Activated CD4-positive, alpha-beta T cell treated with anti-CD3 and anti-CD28 coated beads, Interleukin-2, amount 10 ng/mL, durations not matched to agents 7 days and 5 days (primary cell): Measurements from ENCODE around the gene BOC. TPM values are rescaled to one million over a fixed set of nuclear protein-coding genes. Genes with fewer than 3 reads are reported as not detected.

ENCODE experiments used
- CTCF ChIA-PET: fragments of 350-600 bp; sonication (Branson Sonifier 250); formaldehyde crosslinking; loops from one replicate; lab custom pipeline; 2021; ENCODE audit warnings: antibody characterized with exemption; lab: Charles Lee
- POLR2A ChIA-PET: fragments of 350-600 bp; sonication (Branson Sonifier 250); formaldehyde crosslinking; loops from one replicate; lab custom pipeline; 2021; ENCODE audit warnings: antibody characterized with exemption; lab: Charles Lee
- DNase-seq: peaks from one replicate; pipeline ENCODE4 v3.0.0-alpha.2; 2020
- H3K27ac Mint-ChIP-seq: one replicate; pipeline ENCODE4 v1.8.0; 2021; ENCODE audit warnings: mild to moderate bottlenecking, moderate library complexity, mixed read lengths
- H3K27me3 Mint-ChIP-seq: one replicate; pipeline ENCODE4 v1.8.0; 2021; ENCODE audit warnings: mixed read lengths
- H3K36me3 Mint-ChIP-seq: one replicate; pipeline ENCODE4 v1.8.0; 2021; ENCODE audit warnings: low read depth, mixed read lengths
- H3K4me1 Mint-ChIP-seq: one replicate; pipeline ENCODE4 v1.8.0; 2021; ENCODE audit warnings: mixed read lengths
- H3K4me3 Mint-ChIP-seq: one replicate; pipeline ENCODE4 v1.8.0; 2021; ENCODE audit warnings: mild to moderate bottlenecking, moderate library complexity, mixed read lengths
- H3K9me3 Mint-ChIP-seq: one replicate; pipeline ENCODE4 v1.8.0; 2021; ENCODE audit warnings: mixed read lengths
- total RNA-seq, 2 experiments: library from RNA; stranded (reverse); gene quantifications; one replicate each; pipeline ENCODE4 v1.2.3, GENCODE V29; 2021

The BOC gene
- total RNA-seq, 2 experiments from 2014 or later = not detected

- POLR2A ChIA-PET = no interaction called here
- CTCF ChIA-PET = interaction anchor here (1.0 to 1.5 kb wide), 2 partner anchors 18 to 22 kb away, joined by 3 read pairs; no protein-coding TSS in a partner anchor
- Mint-ChIP-seq H3K4me3 (no peak overlapping the region), H3K4me1 (no peaks in the 10 kb centered on the region), H3K27me3 (peaks cover 7% of the 10 kb centered on the region), H3K9me3 (no peaks in the 10 kb centered on the region), H3K27ac (no peak overlapping the region), H3K36me3 (no peaks in the 10 kb centered on the region)
- DNase-seq = no peak
Measured at GRCh38 chr3:113249111-113249510, 37.8 kb downstream of the BOC start.

DNA sequence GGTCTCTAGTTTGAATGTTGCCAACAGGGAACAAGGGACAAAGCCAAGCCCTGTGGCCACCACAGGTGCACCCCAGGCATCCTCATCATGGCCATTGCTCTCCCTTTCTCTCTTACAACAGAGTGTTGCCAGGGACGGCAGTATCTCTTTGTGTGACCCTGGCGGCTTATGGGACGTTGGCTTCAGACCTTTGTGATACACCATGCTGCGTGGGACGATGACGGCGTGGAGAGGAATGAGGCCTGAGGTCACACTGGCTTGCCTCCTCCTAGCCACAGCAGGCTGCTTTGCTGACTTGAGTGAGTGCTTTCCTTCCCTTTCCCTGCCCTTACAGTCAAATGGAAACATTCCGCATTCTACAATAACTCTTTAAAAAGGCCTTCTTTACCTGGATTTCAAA, 38.2 kb downstream of the BOC start:
- POLR2A ChIA-PET = no interaction called here
- Mint-ChIP-seq H3K9me3 (no peaks in the 10 kb centered on the region), H3K4me3 (no peak overlapping the region), H3K4me1 (no peaks in the 10 kb centered on the region), H3K36me3 (no peaks in the 10 kb centered on the region), H3K27me3 (peaks cover 7% of the 10 kb centered on the region), H3K27ac (no peak overlapping the region)
- no peak for DNase-seq
- CTCF ChIA-PET = interaction anchor here (1.0 to 1.5 kb wide), 2 partner anchors 19 to 22 kb away, joined by 3 read pairs; no protein-coding TSS in a partner anchor

DNA sequence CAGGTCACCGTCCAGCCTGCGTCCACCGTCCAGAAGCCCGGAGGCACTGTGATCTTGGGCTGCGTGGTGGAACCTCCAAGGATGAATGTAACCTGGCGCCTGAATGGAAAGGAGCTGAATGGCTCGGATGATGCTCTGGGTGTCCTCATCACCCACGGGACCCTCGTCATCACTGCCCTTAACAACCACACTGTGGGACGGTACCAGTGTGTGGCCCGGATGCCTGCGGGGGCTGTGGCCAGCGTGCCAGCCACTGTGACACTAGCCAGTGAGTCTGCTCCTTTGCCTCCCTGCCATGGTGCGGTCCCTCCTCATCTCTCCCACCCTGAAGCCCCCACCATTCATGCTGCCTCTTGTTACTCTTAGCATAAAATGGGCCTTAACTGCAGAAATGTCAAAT, 39.2 kb downstream of the BOC start:
- DNase-seq = no peak
- ChIA-PET POLR2A (no interaction called here), CTCF (no interaction called here)
- Mint-ChIP-seq H3K36me3 (no peaks in the 10 kb centered on the region), H3K4me1 (no peaks in the 10 kb centered on the region), H3K27me3 (peaks cover 2% of the 10 kb centered on the region), H3K9me3 (no peaks in the 10 kb centered on the region), H3K27ac (no peak overlapping the region), H3K4me3 (no peak overlapping the region)

DNA sequence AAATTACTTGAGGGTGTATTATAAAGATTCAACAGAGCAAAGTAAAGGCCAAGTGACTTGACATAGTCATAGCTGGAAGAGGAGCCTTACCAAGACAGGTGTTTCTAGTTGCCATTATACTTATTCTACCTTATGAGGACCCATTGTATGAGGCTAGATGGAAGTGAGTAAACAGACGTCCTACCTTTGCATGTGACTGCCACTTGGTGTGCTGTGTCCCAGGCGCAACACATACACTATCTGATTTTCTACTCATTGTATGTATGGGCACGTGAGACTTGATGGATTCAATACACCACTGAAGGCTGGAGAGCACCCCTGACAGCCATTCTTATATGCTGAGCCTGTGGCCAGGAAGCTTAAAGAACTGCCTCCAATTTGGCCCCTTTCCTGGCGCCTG, 40.5 kb downstream of the BOC start:
- H3K9me3 Mint-ChIP-seq = no peaks in the 10 kb centered on the region
- POLR2A ChIA-PET = no interaction called here
- no peak overlapping the region for H3K4me3 Mint-ChIP-seq
- no peaks in the 10 kb centered on the region for H3K36me3 Mint-ChIP-seq
- H3K27ac Mint-ChIP-seq = no peak overlapping the region
- no peak for DNase-seq
- H3K27me3 Mint-ChIP-seq = no peaks in the 10 kb centered on the region
- H3K4me1 Mint-ChIP-seq = no peaks in the 10 kb centered on the region
- CTCF ChIA-PET = no interaction called here

- H3K9me3 Mint-ChIP-seq = no peaks in the 10 kb centered on the region
- CTCF ChIA-PET = no interaction called here
- no peak overlapping the region for H3K27ac Mint-ChIP-seq
- no peaks in the 10 kb centered on the region for H3K4me1 Mint-ChIP-seq
- no peak for DNase-seq
- no peaks in the 10 kb centered on the region for H3K27me3 Mint-ChIP-seq
- no peaks in the 10 kb centered on the region for H3K36me3 Mint-ChIP-seq
- no peak overlapping the region for H3K4me3 Mint-ChIP-seq
- POLR2A ChIA-PET = no interaction called here
Measured at GRCh38 chr3:113252553-113252952, 41.2 kb downstream of the BOC start.

GRCh38 chr3:113253702-113254101, 42.3 kb downstream of the BOC start:
- H3K27ac Mint-ChIP-seq = no peak overlapping the region
- H3K4me1 Mint-ChIP-seq = no peaks in the 10 kb centered on the region
- ChIA-PET POLR2A (no interaction called here), CTCF (interaction anchor here (0.8 kb wide), 1 partner anchor 9 kb away, joined by 3 read pairs; no protein-coding TSS in a partner anchor)
- no peaks in the 10 kb centered on the region for H3K9me3 Mint-ChIP-seq
- H3K27me3 Mint-ChIP-seq = no peaks in the 10 kb centered on the region
- H3K36me3 Mint-ChIP-seq = no peaks in the 10 kb centered on the region
- no peak for DNase-seq
- no peak overlapping the region for H3K4me3 Mint-ChIP-seq

DNA sequence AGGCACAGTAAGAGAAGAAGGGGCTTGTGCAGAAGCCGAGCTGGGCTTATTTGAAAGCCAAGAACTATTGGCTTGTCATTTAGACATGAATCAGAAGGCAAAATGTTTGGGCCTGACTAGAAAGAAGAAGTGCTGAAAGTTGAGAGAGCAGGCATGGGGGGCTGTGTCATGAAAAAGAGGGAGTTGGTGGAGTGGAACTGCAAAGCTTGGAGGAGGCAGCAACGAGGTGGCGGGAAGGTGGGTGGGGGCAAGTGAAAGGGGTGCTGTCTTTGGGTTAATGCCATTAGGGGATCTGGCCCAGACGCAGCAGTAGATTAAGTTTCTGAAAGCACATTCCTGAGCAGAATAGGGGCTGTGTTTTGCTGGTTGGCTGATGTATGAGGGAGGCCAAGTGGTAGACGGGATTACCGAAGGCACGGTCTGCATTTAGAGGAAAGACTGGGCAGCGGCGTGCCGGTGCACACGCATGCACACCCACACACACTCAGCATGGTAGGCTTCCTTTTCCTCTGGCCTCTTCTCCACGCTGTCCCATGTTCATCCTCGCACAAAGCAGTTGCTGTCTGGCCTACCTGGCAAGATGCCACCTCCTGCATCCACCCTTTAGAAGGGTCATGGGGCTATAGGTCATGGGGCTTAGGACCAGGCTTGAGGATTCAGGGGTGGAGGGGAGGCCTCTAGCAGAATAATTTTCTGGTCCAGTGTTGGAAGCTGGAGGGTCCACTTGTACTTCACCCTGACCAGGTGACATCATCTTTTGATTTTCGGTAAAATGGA, 43.0 kb downstream of the BOC start:
- no peak overlapping the region for H3K4me3 Mint-ChIP-seq
- no peaks in the 10 kb centered on the region for H3K36me3 Mint-ChIP-seq
- no peaks in the 10 kb centered on the region for H3K9me3 Mint-ChIP-seq
- no peaks in the 10 kb centered on the region for H3K27me3 Mint-ChIP-seq
- no peak for DNase-seq
- no peak overlapping the region for H3K27ac Mint-ChIP-seq
- ChIA-PET POLR2A (no interaction called here), CTCF (no interaction called here)
- H3K4me1 Mint-ChIP-seq = no peaks in the 10 kb centered on the region

- no peaks in the 10 kb centered on the region for H3K4me1 Mint-ChIP-seq
- ChIA-PET CTCF (interaction anchor here (1.2 kb wide), 1 partner anchor 26 kb away, joined by 4 read pairs; no protein-coding TSS in a partner anchor), POLR2A (interaction anchor here (0.6 kb wide), 1 partner anchor 431 kb away, joined by 3 read pairs; no protein-coding TSS in a partner anchor)
- H3K4me3 Mint-ChIP-seq = no peak overlapping the region
- H3K9me3 Mint-ChIP-seq = no peaks in the 10 kb centered on the region
- H3K27ac Mint-ChIP-seq = no peak overlapping the region
- DNase-seq = no peak
- no peaks in the 10 kb centered on the region for H3K27me3 Mint-ChIP-seq
- no peaks in the 10 kb centered on the region for H3K36me3 Mint-ChIP-seq
Measured at GRCh38 chr3:113255100-113255853, 43.9 kb downstream of the BOC start.

DNA sequence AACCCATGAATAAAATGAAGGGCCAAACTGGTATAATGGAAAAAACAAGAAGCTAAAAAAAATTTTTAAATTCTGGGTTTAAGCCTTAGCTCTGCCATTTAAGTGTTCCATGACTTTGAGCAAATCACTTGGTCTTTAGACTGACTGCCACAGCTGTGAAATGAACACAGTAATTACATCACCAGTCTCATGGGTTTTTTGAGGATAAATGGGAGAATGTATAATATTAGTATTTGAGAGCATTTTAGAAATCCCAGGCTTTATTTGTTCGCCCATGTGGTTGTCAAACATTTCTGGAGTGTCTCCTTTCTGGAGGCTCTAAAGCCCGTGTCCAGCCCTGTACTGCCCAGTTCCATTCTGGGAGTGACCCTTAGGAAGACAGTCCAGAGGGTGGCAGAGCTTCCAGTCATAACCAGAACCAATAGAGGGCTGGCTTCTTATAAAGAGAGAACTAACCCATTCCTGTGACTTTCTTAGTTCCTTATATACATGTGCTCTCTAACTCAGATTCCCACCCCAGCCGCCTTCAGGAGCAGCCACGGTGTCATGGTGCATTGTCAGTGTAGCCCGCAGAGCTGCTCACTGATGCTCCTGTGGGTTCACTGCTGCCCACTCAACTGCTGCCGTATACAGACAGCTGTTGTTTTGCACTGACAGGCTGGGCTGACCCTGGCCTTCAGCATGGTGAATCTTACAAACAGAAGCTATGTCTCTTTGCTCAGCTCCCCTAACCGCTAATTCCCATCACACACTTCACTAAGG, 44.7 kb downstream of the BOC start:
- no peaks in the 10 kb centered on the region for H3K36me3 Mint-ChIP-seq
- CTCF ChIA-PET = interaction anchor here (0.6 to 1.2 kb wide), 2 partner anchors 27 to 87 kb away, joined by 3 to 4 read pairs; no protein-coding TSS in a partner anchor
- POLR2A ChIA-PET = interaction anchor here (0.6 kb wide), 1 partner anchor 432 kb away, joined by 3 read pairs; no protein-coding TSS in a partner anchor
- no peak overlapping the region for H3K27ac Mint-ChIP-seq
- H3K27me3 Mint-ChIP-seq = no peaks in the 10 kb centered on the region
- H3K9me3 Mint-ChIP-seq = no peaks in the 10 kb centered on the region
- no peaks in the 10 kb centered on the region for H3K4me1 Mint-ChIP-seq
- no peak overlapping the region for H3K4me3 Mint-ChIP-seq
- DNase-seq = no peak

DNA sequence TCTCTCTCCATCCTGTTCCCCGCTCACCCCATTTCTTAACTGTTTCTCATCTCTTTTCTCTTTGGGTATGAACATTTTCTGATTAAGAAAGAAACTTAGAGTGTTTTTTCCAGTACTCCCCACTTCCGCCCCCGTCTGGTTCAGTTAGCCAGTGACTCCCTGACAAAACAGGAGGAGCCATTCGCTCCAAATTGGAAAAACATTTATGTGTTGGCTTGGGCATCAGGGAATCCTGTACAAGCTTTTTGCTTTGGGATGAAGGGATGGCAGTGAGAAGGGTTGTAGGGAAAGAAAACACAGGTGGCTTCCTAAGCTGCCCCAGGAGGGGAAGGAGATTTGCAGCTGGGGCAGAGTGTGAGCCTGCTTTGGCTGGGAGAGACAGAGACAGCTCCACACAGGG, 47.0 kb downstream of the BOC start:
- CTCF ChIA-PET = no interaction called here
- Mint-ChIP-seq H3K36me3 (no peaks in the 10 kb centered on the region), H3K27me3 (peaks cover 5% of the 10 kb centered on the region), H3K4me1 (no peaks in the 10 kb centered on the region), H3K9me3 (no peaks in the 10 kb centered on the region), H3K27ac (no peak overlapping the region), H3K4me3 (no peak overlapping the region)
- DNase-seq = no peak
- POLR2A ChIA-PET = no interaction called here

DNA sequence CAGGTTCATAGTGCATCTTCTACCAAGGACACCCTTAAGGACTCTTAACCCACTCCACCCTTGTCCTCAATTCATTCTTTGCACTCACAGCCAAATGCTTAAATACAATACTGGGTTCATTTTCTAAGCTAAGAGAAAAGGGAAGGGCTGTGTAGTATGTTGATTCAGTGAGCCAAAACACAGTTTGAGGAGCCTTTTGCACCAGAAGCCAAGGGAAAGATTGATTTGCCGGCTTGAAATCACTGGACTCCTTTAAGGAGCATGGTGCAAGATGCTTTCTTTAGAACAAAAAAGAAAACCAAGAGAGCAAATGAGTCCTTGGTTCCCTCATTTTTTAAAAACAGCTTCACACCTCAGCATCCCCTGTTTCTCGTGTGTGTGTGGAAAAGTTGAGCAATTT, 47.8 kb downstream of the BOC start:
- ChIA-PET POLR2A (no interaction called here), CTCF (no interaction called here)
- no peaks in the 10 kb centered on the region for H3K36me3 Mint-ChIP-seq
- no peaks in the 10 kb centered on the region for H3K9me3 Mint-ChIP-seq
- no peak overlapping the region for H3K27ac Mint-ChIP-seq
- no peak overlapping the region for H3K4me3 Mint-ChIP-seq
- no peaks in the 10 kb centered on the region for H3K4me1 Mint-ChIP-seq
- H3K27me3 Mint-ChIP-seq = peaks cover 7% of the 10 kb centered on the region
- no peak for DNase-seq

- no peak overlapping the region for H3K27ac Mint-ChIP-seq
- H3K36me3 Mint-ChIP-seq = no peaks in the 10 kb centered on the region
- H3K4me1 Mint-ChIP-seq = no peaks in the 10 kb centered on the region
- ChIA-PET CTCF (no interaction called here), POLR2A (no interaction called here)
- peaks cover 7% of the 10 kb centered on the region for H3K27me3 Mint-ChIP-seq
- no peaks in the 10 kb centered on the region for H3K9me3 Mint-ChIP-seq
- DNase-seq = no peak
- no peak overlapping the region for H3K4me3 Mint-ChIP-seq
Measured at GRCh38 chr3:113261063-113261625, 49.8 kb downstream of the BOC start.
